Spleen (tissue), 7 donors: ENCODE data around the gene PTPRN2.

Experiments used
- CTCF ChIP-seq, 11 experiments: fragments of 200-600 bp in 7 of 11; fragments of 450-650 bp in 4 of 11; sonication (generic) in 4 of 11; IDR thresholded peaks in 8 of 11; conservative IDR thresholded peaks in 3 of 11; 1 replicate in 7 of 11; 2 replicates in 4 of 11; pipeline versions ENCODE4 v1.4.0 to v1.8.0; 2016 to 2021; ENCODE audit warnings: antibody characterized with exemption in 11 of 11, inconsistent platforms in 4 of 11, mild to moderate bottlenecking in 1 of 11
- POLR2AphosphoS5 ChIP-seq, 3 donors: sonication (generic); formaldehyde crosslinking; IDR thresholded peaks; one replicate each; pipeline ENCODE4 v1.5.1; 2017; ENCODE audit warnings: antibody characterized with exemption in 3 of 3
- donor health status: DM: no; HTN: no; CAD: no; lungs with moderate emphysema.
- donor health status: DM: no; HTN: no; CAD: no.
- donor health status: DM: no; HTN: no; CAD: no.

- TF ChIP-seq CTCF (IDR thresholded peaks at IDR 0.05 in 8 of 11, conservative IDR thresholded peaks at IDR 0.05 in 3 of 11) (no peak), POLR2AphosphoS5 (IDR thresholded peaks at IDR 0.05) (no peak)
Observed at GRCh38 chr7:158468700-158469296, 118.8 kb downstream of the PTPRN2 start.
